ENCODE results near the gene CHL1.

DNA sequence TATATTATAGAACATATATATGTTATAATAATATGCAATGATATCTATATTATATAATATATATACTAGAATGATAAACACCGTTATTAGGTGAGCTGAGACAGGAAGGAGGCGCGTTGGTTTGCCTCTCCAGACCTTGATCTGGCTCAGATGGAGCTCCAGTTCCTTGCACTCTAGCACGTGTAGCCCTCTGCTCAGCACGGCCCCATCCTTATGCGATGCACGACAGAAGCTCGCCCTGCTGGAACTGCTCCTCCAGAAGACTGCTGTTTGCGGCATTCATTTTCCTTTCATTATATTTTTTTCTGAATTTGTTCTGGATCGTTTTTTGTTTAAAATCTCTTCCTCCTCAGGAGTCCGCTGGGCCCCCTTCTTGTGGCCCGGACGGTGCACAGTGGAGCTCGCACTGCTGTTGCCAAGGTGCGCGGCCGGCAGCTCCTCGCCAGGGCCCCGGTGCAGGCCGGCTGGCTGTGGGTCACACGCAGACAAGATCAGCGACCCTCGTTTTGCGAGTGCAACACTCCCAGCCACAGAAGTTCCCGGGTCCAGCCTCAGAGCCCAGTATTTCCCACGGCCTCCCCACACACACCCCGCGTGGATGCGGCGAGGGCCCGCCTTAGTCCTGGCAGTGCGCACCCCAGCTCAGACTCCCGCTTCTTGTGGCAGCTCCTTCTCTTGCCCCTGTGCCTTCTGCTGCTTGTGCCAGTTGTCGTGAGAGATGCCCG is 112.2 kb downstream of the CHL1 start:
- TF ChIP-seq GATA2 (IDR thresholded peaks at IDR 0.05; ENCODE audit: low read depth, low read length) (no peak), GATA3 (IDR thresholded peaks at IDR 0.05; ENCODE audit: low read depth, low read length) (no peak)
